ENCODE data around the gene GPRC5D.

The GPRC5D gene

DNA sequence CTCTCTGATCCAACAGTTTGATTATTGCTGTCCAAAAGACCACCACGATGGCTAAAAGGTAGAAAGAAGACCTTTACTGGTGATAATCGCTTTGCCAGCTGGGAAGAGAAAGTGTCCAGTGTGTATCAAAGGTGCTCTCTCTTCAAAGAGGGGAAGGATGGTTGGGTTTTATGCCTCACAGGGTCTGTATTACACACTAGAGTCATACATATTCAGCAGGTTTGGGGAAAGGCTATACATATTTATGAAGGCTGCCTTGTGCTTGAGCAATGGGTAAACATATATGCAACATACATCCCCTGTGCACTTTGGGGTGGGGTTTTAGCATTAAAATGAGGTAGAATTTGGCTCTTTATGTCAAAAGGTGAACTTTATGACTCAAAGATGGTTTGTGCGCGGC, 18.2 kb downstream of the GPRC5D start:
- no peak for DNase-seq

DNA sequence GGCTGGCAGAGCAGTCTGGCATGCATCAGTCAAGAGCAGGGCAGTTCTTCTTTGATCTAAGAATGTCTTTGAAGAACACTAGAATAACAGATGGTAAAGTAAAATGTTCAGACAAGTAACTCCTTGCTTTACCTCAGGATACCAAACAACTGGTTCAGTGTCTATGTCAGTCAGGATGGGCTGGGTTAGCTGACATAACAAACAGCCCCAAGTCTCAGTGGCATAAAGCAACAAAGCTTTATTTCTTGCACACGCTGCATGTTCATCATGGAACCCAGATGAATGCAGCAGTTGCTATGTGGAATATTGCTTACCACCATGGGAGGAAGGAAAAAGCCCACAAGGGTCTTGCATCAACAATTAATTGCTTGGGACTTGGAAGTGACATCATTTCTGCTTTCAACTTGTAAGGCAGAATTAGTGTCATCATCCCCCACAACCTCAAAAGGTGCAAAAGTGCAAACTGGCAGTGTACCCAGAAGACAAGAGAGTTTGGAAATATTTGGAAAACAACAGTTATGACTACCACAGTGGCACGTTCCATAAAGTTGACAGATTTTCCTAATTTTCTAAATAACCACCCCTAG, 21.2 kb downstream of the GPRC5D start:
- no peak for DNase-seq

DNA sequence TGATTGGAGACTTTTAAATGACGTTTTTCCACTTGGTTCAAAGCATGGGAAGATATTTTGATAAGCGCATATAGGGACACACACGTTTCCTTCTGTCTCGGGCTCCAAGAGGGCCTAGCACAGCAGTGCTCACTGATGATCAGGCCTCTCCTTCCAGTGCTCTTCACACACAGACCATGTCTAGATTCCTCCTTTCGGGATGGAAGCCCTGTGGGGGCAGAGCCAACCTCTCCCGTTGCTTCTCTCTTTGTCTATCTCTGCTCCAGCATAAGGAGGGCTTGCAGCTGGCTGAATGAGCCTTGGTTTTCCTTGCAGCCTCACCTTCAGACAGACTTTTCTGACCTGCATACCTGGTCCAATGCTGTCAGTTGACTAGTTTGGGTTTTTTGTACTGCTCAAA, 22.3 kb downstream of the GPRC5D start:
- no peak for DNase-seq

DNA sequence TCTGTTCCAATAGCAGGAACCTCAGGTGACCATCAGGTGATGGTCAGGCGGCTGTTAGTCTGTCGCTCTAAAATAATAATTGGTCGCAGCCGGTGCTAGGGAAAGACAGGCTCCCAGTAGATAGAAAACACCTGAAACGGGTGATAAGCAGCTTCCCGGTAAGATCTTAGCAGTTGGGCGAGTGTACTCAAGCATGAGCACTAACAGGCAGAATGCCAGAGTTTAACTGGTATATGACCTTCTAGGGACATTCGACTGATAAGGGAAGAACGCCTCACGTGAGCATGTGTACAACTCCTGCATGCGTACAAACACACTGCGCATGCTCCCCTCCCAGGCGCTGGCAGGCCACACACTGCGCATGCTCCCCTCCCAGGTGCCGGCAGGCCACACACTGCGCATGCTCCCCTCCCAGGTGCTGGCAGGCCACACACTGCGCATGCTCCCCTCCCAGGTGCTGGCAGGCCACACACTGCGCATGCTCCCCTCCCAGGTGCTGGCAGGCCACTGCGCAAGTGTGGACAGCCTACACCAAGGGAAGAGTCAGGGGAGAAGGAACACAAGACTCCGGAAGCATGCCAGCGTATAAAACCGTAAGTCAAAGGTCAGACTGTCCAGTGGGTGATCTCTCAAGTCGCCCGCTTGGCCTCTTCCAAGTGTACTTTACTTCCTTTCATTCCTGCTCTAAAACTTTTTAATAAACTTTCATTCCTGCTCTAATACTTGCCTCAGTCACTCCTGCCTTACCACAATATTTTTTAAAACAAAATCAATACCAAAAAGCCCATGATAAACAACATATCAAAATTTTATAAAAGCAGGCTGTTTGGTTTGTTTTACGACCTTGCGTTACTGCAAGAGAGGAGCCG, 24.5 kb downstream of the GPRC5D start:
- DNase-seq = no peak

DNA sequence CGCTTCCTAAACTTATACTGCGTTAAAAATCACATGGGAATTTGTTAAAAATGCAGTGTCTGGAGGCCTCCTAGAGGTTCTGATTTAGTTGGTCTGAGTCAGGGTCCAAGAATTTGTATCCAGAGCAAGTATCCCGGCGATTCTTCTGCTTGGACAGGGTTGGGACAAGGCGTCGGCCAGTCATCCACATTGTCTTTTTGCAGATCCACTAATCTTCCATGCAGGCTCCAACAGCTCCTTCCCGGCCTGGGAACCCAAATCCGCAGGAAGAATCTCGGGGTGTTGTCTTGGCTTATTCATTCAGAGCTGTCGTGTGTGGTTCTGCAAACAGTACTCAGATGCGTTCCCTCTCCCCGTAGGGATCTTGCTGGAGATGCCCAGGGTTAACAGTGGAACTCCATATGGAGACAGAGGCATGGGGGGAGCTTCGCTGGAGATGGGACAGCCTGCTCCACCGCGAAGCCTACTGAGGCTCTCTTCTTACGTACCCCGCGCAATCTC, 25.3 kb downstream of the GPRC5D start:
- DNase-seq = no peak

DNA sequence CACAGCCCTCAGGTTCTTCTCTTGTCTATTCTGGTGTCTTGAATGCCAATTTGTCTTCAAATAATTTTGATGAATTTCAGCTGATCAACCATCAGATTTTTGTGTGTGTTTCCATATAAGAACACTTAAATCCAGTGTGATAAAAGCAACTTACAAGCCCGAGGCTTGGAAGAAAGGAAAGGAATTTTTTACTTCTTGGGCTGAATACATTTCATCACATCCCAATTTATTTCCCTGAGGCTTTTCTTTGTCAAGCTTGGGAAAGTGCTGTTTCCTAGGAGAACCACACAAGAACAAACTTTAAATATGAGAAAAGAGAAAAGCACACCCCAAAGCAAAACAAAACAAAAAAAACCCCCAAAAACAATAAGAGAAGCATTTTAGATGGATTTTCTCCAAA, 26.6 kb downstream of the GPRC5D start:
- DNase-seq = no peak

DNA sequence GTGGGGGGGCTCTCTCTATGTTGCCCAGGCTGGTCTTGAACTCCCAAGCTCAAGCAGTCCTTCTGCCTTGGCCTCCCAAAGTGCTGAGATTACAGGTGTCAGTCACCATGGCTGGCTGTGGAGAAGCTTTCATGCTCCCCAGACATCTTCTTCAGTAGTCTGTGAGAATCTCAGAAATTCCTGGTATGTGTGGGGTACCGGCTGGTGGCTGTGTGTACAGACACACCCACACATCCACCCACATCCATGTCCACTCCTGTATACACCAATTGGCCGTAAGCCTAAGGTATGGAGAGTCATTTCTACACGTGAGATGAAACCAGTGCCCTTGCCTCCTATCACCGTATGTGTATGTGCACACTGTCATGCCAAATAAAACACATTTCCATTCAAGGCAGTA, 27.8 kb downstream of the GPRC5D start:
- DNase-seq = no peak

DNA sequence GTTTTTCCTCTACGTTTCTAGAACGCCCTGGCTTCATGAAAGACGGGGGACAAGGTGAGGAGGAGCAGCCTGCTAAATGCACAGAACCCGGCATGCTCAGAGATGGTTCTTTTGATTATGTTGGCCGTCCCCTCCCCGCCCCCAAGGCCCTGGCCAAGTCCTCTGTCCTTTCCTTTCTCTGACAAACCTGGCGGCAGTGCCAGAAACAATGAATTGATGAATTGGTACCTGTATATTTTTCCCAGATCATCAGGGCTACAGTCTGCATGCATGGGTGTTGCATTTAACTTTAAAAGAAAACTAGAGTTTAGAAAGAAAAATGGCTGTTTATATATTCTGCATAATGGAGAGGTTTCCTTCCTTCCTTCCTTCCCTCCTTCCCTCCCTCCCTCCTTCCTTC, 29.0 kb downstream of the GPRC5D start:
- DNase-seq = no peak

DNA sequence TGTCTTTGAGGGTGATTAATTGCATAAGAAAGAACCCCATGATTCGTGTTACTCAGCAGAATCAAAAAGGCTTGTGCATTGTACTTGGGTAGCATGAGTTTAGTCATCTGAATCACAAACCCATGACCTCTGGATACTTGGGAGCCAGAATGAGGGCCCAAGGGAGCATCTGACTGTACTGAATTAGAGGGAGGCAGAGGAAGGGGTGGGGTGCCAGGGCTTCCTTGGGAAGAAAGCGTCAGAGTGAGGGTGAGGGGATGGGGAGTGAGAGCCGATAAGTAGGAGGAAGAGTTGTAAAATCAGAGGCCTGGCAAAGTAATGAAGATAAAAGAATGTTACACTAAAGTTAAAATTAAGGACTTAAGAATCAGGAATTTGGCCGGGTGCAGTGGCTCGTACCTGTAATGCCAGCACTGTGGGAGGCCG, 29.8 kb downstream of the GPRC5D start:
- no peak for DNase-seq

DNA sequence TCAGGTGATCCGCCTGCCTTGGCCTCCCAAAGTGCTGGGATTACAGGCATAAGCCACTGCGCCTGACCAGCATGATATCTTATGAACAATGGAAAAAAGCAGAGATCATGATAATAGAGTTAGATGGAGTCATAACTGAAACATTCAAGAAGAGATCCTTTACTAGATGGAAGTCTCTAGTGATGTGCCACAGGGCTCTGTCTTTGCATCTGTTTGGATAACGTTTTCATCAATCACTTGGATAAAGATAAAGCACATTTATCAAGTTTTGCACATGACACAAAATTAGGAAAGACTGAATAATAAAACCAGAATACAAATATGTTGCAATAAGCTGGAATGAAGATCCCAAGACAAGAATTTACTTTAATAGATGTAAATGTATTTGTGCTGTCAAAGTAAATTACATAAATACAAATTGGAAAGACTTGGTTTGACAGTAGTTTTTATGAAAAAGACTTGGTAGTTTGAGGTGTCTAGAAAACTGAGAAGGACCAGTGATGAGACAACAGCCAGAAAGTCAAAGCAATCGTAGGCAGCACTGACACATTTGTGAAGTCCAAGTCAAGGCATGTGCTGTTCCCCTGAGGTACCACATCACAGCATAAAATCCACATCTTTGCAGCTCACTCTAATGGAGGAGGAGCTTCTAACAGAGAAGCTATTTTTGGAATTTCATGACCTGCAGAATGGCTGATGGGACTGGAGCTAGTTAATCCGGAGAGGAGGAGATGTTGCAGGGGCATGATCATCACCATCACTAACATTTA, 32.1 kb downstream of the GPRC5D start:
- no peak for DNase-seq

DNA sequence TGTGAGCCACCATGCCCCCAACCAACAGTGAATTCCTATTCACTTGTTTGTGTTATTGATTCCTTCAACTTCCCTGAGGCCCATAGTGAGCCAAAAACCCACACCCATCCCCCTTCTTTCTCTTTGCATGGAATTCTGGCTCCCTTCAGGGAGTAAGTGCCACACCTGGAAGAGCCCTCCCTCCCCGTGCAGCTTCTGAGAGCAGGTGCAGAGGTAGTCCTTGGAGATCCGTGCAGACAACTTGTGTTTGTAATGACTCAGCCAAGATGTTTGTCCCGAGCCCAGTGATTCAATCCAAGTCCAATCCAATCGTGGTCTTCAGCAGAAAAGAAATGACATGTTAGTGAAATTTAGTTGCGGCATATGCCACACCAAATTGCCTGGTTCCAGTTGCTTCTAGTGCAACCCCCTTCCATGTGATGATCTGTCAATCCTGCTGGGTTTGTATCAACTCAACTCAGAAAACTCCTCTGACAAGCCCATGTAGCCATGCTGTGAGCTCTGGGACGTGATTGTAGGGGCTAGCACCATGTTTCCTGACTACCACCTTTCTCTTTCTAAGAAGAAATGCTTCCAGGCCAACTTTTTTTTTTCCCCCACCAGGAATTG, 33.1 kb downstream of the GPRC5D start:
- DNase-seq = no peak

DNA sequence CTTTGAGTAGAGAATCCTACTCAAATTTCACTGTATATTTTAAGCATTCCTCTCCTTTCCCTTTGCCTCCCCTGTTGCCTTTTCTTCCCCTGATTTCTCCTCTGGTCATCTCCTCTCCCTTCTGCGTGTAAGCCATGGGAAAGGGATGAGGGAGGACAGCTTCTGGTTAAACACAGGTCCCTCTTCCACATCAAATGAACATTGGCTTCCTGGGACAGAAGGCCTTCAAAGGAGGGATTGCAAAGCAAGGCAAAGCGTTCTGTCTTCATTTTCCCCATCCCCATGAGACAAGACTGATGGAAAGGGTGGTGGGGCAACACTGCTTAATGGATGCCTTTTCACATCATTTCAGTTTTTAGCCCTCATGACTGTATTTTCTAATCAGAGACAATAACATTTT, 34.5 kb downstream of the GPRC5D start:
- DNase-seq = no peak

DNA sequence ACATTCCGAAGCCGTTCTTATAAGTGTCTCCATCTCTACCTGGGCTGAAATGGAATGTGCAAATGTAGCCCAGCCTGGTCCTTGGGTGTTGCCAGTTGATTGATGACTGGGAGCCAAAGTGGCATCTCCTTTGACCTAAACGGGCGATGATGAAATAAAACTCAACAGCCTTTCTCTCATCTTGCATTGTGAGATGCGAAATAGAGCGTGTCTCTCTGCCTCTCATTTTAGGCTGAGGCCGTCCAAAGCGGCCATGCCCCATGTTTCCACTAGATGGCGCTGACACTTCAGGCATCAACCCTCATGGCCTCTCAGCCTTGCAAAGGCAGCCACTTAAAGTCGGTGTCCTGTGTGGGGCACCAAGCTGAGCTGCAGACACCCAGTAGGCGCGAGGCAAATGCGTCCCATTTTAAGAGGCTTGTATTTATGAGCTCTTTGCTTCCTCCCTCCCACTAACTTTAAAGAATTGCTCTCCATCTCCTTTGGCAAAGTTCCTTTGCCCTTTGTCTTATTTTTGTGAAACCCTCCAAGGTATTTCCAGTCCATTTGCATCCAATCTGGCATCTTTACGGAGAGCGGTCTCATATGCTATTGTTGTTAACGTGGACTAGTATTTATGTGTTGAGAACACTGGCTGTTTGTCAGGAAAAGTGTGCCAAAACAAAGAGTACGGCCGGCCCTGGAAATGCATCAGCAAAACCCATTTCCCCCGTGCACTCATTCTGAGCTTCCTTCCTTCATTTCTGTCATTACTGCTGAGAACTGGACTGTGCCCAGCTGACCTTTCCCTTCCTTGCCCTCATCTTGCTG, 35.6 kb downstream of the GPRC5D start:
- DNase-seq = peak; percentile 93

DNA sequence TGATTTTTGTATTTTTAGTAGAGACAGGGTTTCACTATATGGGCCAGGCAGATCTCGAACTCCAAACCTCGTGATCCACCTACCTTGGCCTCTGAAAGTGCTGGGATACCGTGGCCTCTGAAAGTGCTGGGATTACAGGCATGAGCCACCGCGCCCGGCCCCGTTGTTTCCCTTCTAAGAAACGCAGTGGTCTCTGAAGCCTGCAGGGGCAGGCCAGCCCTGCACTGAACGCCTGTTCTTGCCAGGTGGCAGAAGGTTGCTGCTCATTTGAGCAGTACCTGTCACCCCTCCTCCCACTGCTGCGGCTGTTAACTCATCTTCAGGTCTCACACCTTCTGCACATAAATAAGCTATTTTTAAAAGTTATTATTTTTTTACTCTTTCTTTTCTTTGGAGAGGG, 36.3 kb downstream of the GPRC5D start:
- DNase-seq = no peak

DNA sequence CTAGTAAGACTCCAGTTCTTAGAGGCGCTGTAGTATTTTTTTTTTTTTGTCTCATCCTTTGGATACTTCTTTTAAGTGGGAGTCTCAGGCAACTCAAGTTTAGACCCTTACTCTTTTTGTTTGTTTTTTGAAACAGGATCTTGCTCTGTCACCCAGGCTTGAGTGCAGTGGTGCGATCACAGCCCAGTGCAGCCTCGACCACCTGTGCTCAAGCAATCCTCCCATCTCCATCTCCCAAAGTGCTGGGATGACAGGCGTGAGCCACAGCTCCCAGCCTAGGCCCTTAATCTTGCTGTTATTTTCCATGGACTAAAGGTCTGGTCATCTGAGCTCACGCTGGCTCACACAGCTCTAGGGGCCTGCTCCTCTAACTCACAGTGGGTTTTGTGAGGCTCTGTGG, 39.3 kb downstream of the GPRC5D start:
- no peak for DNase-seq

DNA sequence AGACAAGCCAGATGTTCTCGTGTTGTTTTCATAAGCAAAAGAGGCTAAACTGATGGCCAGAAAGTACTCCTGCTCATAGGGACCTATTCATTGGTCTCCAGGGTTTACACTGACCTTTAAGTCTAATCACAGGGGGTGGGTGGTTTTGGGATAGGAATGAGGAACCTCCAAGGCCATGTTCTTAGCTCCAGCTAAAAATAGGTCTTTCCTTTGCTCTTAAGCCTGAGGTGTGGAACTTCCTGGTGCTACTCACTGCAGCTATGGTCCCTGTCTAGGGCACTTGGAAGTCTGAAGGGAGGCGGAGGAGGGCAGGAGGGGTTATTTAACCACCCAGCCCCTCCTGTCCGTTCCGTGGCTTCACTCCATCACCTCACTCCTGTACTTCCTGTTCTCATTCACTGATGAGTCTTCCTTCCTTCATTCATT, 42.0 kb downstream of the GPRC5D start:
- no peak for DNase-seq

DNA sequence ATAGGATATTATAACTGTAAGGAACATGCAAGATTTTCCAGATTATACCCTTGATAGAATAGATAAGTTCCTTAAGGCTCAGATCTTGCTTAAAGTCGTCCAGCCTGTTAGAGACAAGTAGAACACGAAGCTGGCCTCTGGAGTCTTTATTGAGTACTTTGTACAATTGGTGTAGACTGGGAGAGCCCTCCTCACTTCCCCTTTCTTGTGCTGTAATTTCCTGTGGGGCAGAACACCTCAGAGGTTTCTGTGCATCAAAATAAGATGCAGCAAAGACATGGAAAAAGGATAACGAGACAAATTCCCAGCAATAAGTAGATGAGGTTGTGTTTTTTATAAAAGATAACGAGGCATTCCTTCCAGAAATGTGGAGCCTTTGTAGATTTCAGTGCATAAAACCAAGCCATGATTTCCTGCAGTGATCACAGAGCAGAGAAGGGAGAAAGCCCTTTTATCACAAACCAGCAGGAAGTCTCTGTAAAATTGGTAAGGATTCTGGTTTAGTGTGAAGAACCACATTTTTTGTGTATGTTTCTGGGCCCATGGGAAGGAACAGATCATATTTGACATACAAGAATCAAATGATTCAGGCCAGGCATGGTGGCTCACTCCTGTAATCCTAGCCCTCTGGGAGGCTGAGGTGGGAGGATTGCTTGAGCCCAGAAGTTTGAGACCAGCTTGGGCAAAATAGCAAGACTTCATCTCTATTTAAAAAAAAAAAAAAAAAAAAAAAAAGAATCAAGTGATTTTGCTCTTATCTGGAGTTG, 42.6 kb downstream of the GPRC5D start:
- no peak for DNase-seq

DNA sequence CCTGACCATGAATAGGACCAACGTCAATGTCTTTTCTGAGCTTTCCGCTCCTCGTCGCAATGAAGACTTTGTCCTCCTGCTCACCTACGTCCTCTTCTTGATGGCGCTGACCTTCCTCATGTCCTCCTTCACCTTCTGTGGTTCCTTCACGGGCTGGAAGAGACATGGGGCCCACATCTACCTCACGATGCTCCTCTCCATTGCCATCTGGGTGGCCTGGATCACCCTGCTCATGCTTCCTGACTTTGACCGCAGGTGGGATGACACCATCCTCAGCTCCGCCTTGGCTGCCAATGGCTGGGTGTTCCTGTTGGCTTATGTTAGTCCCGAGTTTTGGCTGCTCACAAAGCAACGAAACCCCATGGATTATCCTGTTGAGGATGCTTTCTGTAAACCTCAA, 43.3 kb downstream of the GPRC5D start:
- DNase-seq = no peak

DNA sequence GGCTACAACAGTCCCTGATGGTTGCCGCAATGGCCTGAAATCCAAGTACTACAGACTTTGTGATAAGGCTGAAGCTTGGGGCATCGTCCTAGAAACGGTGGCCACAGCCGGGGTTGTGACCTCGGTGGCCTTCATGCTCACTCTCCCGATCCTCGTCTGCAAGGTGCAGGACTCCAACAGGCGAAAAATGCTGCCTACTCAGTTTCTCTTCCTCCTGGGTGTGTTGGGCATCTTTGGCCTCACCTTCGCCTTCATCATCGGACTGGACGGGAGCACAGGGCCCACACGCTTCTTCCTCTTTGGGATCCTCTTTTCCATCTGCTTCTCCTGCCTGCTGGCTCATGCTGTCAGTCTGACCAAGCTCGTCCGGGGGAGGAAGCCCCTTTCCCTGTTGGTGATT, 43.7 kb downstream of the GPRC5D start:
- no peak for DNase-seq

DNA sequence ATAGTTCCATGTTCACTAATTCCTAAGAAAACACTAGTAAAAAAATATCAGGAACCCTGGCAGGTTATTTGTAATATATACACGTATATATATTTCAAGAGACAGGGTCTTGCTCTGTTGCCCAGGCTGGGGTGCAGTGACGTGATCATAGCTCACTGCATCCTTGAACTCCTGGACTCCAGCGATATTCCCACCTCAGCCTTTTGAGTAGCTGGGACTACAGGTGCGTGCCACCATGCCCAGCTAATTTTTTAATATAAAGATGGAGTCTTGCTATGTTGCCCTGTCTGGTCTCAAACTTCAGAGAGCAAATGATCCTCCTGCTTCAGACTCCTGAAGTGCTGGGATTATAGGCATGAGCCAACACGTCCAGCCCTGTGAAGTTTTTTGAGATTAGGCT, 44.4 kb downstream of the GPRC5D start:
- DNase-seq = no peak
